BLaER1 treated with 17β-estradiol and CSF1 and Interleukin-3, amounts not matched to agents 10 nM and 100 nM (cell line): ENCODE data around the gene ZNF469.
A peak's percentile ranks its signal among the peaks of the same experiment; 100 is the strongest.

Experiments used
- H3K27ac ChIP-seq, 11 experiments: shearing (Covaris generic); formaldehyde crosslinking; 2 replicates each; pipeline ENCODE4 v1.8.1; 2022
- H3K27me3 ChIP-seq, 11 experiments: shearing (Covaris generic); formaldehyde crosslinking; 2 replicates each; pipeline ENCODE4 v1.8.1; 2022
- H3K36me3 ChIP-seq, 11 experiments: shearing (Covaris generic); formaldehyde crosslinking; 2 replicates each; pipeline ENCODE4 v1.8.1; 2022
- H3K4me1 ChIP-seq, 10 experiments: shearing (Covaris generic); formaldehyde crosslinking; 2 replicates each; pipeline ENCODE4 v1.8.1; 2022
- H3K4me2 ChIP-seq, 11 experiments: shearing (Covaris generic); formaldehyde crosslinking; 2 replicates each; pipeline ENCODE4 v1.8.1; 2022
- H3K4me3 ChIP-seq, 10 experiments: shearing (Covaris generic); formaldehyde crosslinking; 2 replicates each; pipeline ENCODE4 v1.8.1; 2022
- H3K9ac ChIP-seq, 11 experiments: shearing (Covaris generic); formaldehyde crosslinking; 2 replicates each; pipeline ENCODE4 v1.8.1; 2022
- H3K9me3 ChIP-seq, 11 experiments: shearing (Covaris generic); formaldehyde crosslinking; replicated peaks in 1 of 11; 2 replicates each; pipeline ENCODE4 v1.8.1; 2022
- H4K20me1 ChIP-seq, 11 experiments: shearing (Covaris generic); formaldehyde crosslinking; 2 replicates each; pipeline ENCODE4 v1.8.1; 2022
- Cebpa-rat ChIP-seq, 11 experiments: shearing (Covaris generic); IDR thresholded peaks; 2 replicates each; pipeline ENCODE4 v1.8.1; 2022

Gene ZNF469

GRCh38 chr16:88389621-88390160 is 6.9 kb downstream of the ZNF469 start:
- Histone ChIP-seq H3K27ac (no peak overlapping the region), H3K36me3 (no peaks in the 10 kb centered on the region)

GRCh38 chr16:88390265-88390664 is 7.5 kb downstream of the ZNF469 start:
- H3K9me3 ChIP-seq: no peaks in the 10 kb centered on the region
- H3K4me1 ChIP-seq: peaks cover 11 to 35% (median 22%) of the 10 kb centered on the region in 10 experiments; a peak in 16 of 20 replicates
- no peak overlapping the region for H3K27ac ChIP-seq
- H3K9ac ChIP-seq: peak overlapping the region in 1 of 11 experiments; percentile 0; a peak in 1 of 22 replicates
- H4K20me1 ChIP-seq: peaks cover 0 to 42% (median 0%) of the 10 kb centered on the region in 11 experiments; a peak in 8 of 22 replicates
- H3K4me2 ChIP-seq: peak overlapping the region in 7 of 11 experiments; percentile 3 to 65 (median 19); a peak in 12 of 22 replicates
- H3K27me3 ChIP-seq: peaks cover 70 to 98% (median 97%) of the 10 kb centered on the region in 11 experiments
- no peak overlapping the region for H3K4me3 ChIP-seq
- no peak for TF ChIP-seq Cebpa-rat (IDR thresholded peaks at IDR 0.05)
- H3K36me3 ChIP-seq: no peaks in the 10 kb centered on the region

More at GRCh38 chr16:88389621-88390160, 6.9 kb downstream of the ZNF469 start:
- TF ChIP-seq Cebpa-rat (IDR thresholded peaks at IDR 0.05): no peak
- peak overlapping the region in 1 of 11 experiments; percentile 0; a peak in 1 of 22 replicates for H3K9ac ChIP-seq
- H3K4me1 ChIP-seq: peaks cover 11 to 36% (median 24%) of the 10 kb centered on the region in 10 experiments; a peak in 16 of 20 replicates
- H3K4me3 ChIP-seq: no peak overlapping the region
- H3K27me3 ChIP-seq: peaks cover 73 to 99% (median 98%) of the 10 kb centered on the region in 11 experiments
- peak overlapping the region in 7 of 11 experiments; percentile 3 to 65 (median 19); a peak in 10 of 22 replicates for H3K4me2 ChIP-seq
- no peaks in the 10 kb centered on the region for H3K9me3 ChIP-seq
- H4K20me1 ChIP-seq: peaks cover 0 to 42% (median under 1%) of the 10 kb centered on the region in 11 experiments; a peak in 10 of 22 replicates

GRCh38 chr16:88390735-88391134 is 8.0 kb downstream of the ZNF469 start:
- Histone ChIP-seq H3K4me1 (peaks cover 11 to 35% (median 22%) of the 10 kb centered on the region in 10 experiments; a peak in 16 of 20 replicates), H3K9me3 (no peaks in the 10 kb centered on the region), H3K27ac (no peak overlapping the region), H3K36me3 (no peaks in the 10 kb centered on the region), H3K9ac (peak overlapping the region in 1 of 11 experiments; percentile 0; a peak in 1 of 22 replicates), H3K4me3 (no peak overlapping the region), H3K27me3 (peaks cover 70 to 98% (median 97%) of the 10 kb centered on the region in 11 experiments), H4K20me1 (peaks cover 0 to 43% (median 0%) of the 10 kb centered on the region in 11 experiments; a peak in 7 of 22 replicates), H3K4me2 (peak overlapping the region in 5 of 11 experiments; percentile 3 to 65 (median 38); a peak in 6 of 22 replicates)
- TF ChIP-seq Cebpa-rat (IDR thresholded peaks at IDR 0.05): no peak

- Histone ChIP-seq H3K27ac (no peak overlapping the region), H4K20me1 (peaks cover 0 to 45% (median 0%) of the 10 kb centered on the region in 11 experiments; a peak in 7 of 22 replicates), H3K27me3 (peaks cover 70 to 98% (median 97%) of the 10 kb centered on the region in 11 experiments), H3K4me1 (peaks cover 11 to 35% (median 22%) of the 10 kb centered on the region in 10 experiments; a peak in 16 of 20 replicates), H3K4me2 (peak overlapping the region in 3 of 11 experiments; percentile 38 to 65 (median 60); a peak in 5 of 22 replicates), H3K4me3 (no peak overlapping the region), H3K36me3 (no peaks in the 10 kb centered on the region), H3K9me3 (no peaks in the 10 kb centered on the region), H3K9ac (no peak overlapping the region)
- TF ChIP-seq Cebpa-rat (IDR thresholded peaks at IDR 0.05): no peak
These were observed 8.5 kb downstream of the ZNF469 start for GRCh38 chr16:88391144-88391850.

GRCh38 chr16:88392111-88392510 is 9.4 kb downstream of the ZNF469 start:
- no peak overlapping the region for H3K9ac ChIP-seq
- no peak overlapping the region for H3K4me3 ChIP-seq
- peaks cover 11 to 35% (median 22%) of the 10 kb centered on the region in 10 experiments; a peak in 16 of 20 replicates for H3K4me1 ChIP-seq
- no peak overlapping the region for H3K27ac ChIP-seq
- no peaks in the 10 kb centered on the region for H3K36me3 ChIP-seq
- TF ChIP-seq Cebpa-rat (IDR thresholded peaks at IDR 0.05): no peak
- peak overlapping the region in 4 of 11 experiments; percentile 30 to 62 (median 54); a peak in 2 of 22 replicates for H3K4me2 ChIP-seq
- H4K20me1 ChIP-seq: peaks cover 0 to 44% (median 0%) of the 10 kb centered on the region in 11 experiments; a peak in 8 of 22 replicates
- no peaks in the 10 kb centered on the region for H3K9me3 ChIP-seq
- H3K27me3 ChIP-seq: peaks cover 74 to 99% (median 97%) of the 10 kb centered on the region in 11 experiments

DNA sequence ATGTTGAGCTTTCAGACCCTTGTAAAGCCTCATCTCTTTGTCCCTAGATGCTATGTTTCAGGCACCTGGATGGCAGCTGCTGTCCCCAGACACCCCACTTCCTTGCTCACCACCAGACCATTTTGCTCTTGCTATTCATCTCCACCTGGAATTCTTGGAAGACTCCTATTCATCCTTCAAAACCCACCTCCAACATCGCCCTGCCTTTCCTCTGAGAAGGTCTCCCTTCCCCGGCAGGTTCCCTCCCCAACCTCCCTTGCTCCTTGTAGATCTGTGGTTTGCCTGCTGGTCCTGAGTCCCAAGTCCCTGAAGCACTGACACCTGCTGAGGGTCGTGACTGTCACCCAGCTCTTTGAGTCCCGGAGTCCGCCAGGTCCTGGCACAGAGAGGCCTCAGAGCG is 9.9 kb downstream of the ZNF469 start:
- peaks cover 78 to 99% (median 97%) of the 10 kb centered on the region in 11 experiments for H3K27me3 ChIP-seq
- H4K20me1 ChIP-seq: peaks cover 0 to 40% (median 0%) of the 10 kb centered on the region in 11 experiments; a peak in 8 of 22 replicates
- H3K4me1 ChIP-seq: peaks cover 11 to 35% (median 22%) of the 10 kb centered on the region in 10 experiments; a peak in 16 of 20 replicates
- peak overlapping the region; percentile 6 to 62 (median 36); a peak in 14 of 22 replicates for H3K4me2 ChIP-seq
- no peak overlapping the region for H3K9ac ChIP-seq
- H3K27ac ChIP-seq: no peak overlapping the region
- no peak for TF ChIP-seq Cebpa-rat (IDR thresholded peaks at IDR 0.05)
- H3K4me3 ChIP-seq: no peak overlapping the region
- no peaks in the 10 kb centered on the region for H3K36me3 ChIP-seq
- H3K9me3 ChIP-seq: no peaks in the 10 kb centered on the region

- H3K4me2 ChIP-seq: peak overlapping the region; percentile 6 to 62 (median 36); a peak in 15 of 22 replicates
- no peak overlapping the region for H3K27ac ChIP-seq
- no peak overlapping the region for H3K4me3 ChIP-seq
- H3K36me3 ChIP-seq: no peaks in the 10 kb centered on the region
- no peak overlapping the region for H3K9ac ChIP-seq
- peaks cover 0 to 36% (median 0%) of the 10 kb centered on the region in 11 experiments; a peak in 8 of 22 replicates for H4K20me1 ChIP-seq
- H3K9me3 ChIP-seq: peaks cover 0 to 2% (median 0%) of the 10 kb centered on the region in 11 experiments; a peak in 5 of 22 replicates
- peaks cover 11 to 35% (median 22%) of the 10 kb centered on the region in 10 experiments; a peak in 16 of 20 replicates for H3K4me1 ChIP-seq
- peaks cover 81 to 99% (median 97%) of the 10 kb centered on the region in 11 experiments for H3K27me3 ChIP-seq
- TF ChIP-seq Cebpa-rat (IDR thresholded peaks at IDR 0.05): no peak
These were observed 10.3 kb downstream of the ZNF469 start for GRCh38 chr16:88393034-88393433.

DNA sequence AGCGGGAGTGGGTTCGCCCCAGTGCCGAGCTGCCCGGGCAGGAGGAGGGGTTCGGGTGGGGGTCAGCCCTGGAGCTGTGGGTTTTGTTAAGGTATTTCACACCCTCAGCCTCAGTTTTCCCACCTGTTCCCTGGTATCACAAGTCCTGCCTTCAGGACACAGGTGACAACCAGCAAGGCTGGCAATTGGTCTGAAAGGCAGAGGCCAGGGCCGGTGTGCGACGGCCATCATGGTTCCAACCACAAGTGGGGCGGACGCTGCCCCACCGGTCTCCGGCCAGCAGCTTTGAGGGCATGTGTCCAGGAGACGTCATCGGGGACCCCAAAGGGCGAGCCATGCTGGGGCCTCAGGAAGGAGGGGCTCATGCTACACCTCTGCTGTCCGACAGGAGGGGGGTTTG is 10.8 kb downstream of the ZNF469 start:
- H3K9ac ChIP-seq: no peak overlapping the region
- H4K20me1 ChIP-seq: peaks cover 0 to 31% (median 0%) of the 10 kb centered on the region in 11 experiments; a peak in 6 of 22 replicates
- no peak overlapping the region for H3K4me3 ChIP-seq
- H3K27me3 ChIP-seq: peaks cover 81 to 99% (median 97%) of the 10 kb centered on the region in 11 experiments
- H3K4me1 ChIP-seq: peaks cover 13 to 35% (median 23%) of the 10 kb centered on the region in 10 experiments; a peak in 17 of 20 replicates
- TF ChIP-seq Cebpa-rat (IDR thresholded peaks at IDR 0.05): no peak
- no peaks in the 10 kb centered on the region for H3K36me3 ChIP-seq
- peaks cover 0 to 8% (median 0%) of the 10 kb centered on the region in 11 experiments; a peak in 5 of 22 replicates for H3K9me3 ChIP-seq
- no peak overlapping the region for H3K27ac ChIP-seq
- H3K4me2 ChIP-seq: peak overlapping the region in 4 of 11 experiments; percentile 6 to 62 (median 43); a peak in 2 of 22 replicates
